GM18909 (cell line): Measurements from ENCODE around the gene CYP26C1.

Experiments used
- ATAC-seq: cut with Tn5 transposase; IDR thresholded peaks from one replicate; pipeline ENCODE4 v1.9.1; 2021; ENCODE audit warnings: mild to moderate bottlenecking; ENCODE audit not compliant: unreplicated experiment, poor library complexity

The CYP26C1 gene

GRCh38 chr10:93103953-93104352 is 43.4 kb downstream of the CYP26C1 start:
- no peak for ATAC-seq

- ATAC-seq = no peak
These were observed 46.1 kb downstream of the CYP26C1 start for GRCh38 chr10:93106631-93107072.

GRCh38 chr10:93110472-93111146 is 50.0 kb downstream of the CYP26C1 start:
- peak; percentile 73 for ATAC-seq

- ATAC-seq = no peak
These were observed 52.4 kb downstream of the CYP26C1 start for GRCh38 chr10:93113042-93113441.

GRCh38 chr10:93115661-93116383 is 55.2 kb downstream of the CYP26C1 start:
- peak; percentile 68 for ATAC-seq
